Common myeloid progenitor, CD34-positive (primary cell): Measurements from ENCODE around the gene CELF2.

Source experiments
- CTCF ChIA-PET: fragments of 350-600 bp; sonication (Branson Sonifier 250); formaldehyde crosslinking; loops from one replicate; lab custom pipeline; 2021; ENCODE audit warnings: antibody characterized with exemption; lab: Charles Lee
- POLR2A ChIA-PET: fragments of 350-600 bp; sonication (Branson Sonifier 250); formaldehyde crosslinking; loops from one replicate; lab custom pipeline; 2021; ENCODE audit warnings: antibody characterized with exemption; lab: Charles Lee
- DNase-seq, 3 donors: peaks; one replicate each; pipeline versions ENCODE4 v3.0.0 to v3.0.0-alpha.2; 2013
- H3K27ac ChIP-seq, 2 experiments: 1 replicate in 1 of 2; 2 replicates in 1 of 2; pipeline ENCODE4 v1.7.0; 2013; ENCODE audit warnings: inconsistent platforms in 2 of 2, low read length in 2 of 2, mild to moderate bottlenecking in 2 of 2, low read depth in 1 of 2, moderate library complexity in 1 of 2; ENCODE audit not compliant: severe bottlenecking in 2 of 2, insufficient read depth in 1 of 2, poor library complexity in 1 of 2
- H3K27me3 ChIP-seq, 5 experiments: replicated peaks in 2 of 5; 1 replicate in 3 of 5; 2 replicates in 2 of 5; pipeline versions ENCODE4 v1.6.1 to v1.7.0; 2013; ENCODE audit warnings: low read length in 4 of 5, mild to moderate bottlenecking in 2 of 5, moderate library complexity in 2 of 5, inconsistent platforms in 1 of 5; ENCODE audit not compliant: insufficient read depth in 5 of 5, control insufficient read depth in 4 of 5
- H3K36me3 ChIP-seq, 4 experiments: 1 replicate in 2 of 4; 2 replicates in 2 of 4; pipeline versions ENCODE4 v1.6.1 to v1.7.0; 2013; ENCODE audit warnings: low read length in 3 of 4, control low read depth in 1 of 4, mild to moderate bottlenecking in 1 of 4; ENCODE audit not compliant: control insufficient read depth in 4 of 4, insufficient read depth in 4 of 4
- H3K4me1 ChIP-seq, 4 experiments: 1 replicate in 3 of 4; 2 replicates in 1 of 4; pipeline versions ENCODE4 v1.6.1 to v1.7.1; 2013; ENCODE audit warnings: low read length in 3 of 4, mild to moderate bottlenecking in 3 of 4, control low read depth in 1 of 4, inconsistent platforms in 1 of 4, moderate library complexity in 1 of 4; ENCODE audit not compliant: control insufficient read depth in 4 of 4, insufficient read depth in 4 of 4; ENCODE audit errors: control extremely low read depth in 1 of 4
- H3K4me3 ChIP-seq, 7 experiments: 1 replicate in 4 of 7; 2 replicates in 3 of 7; pipeline versions ENCODE4 v1.5.1 to v1.7.0; 2013; ENCODE audit warnings: mild to moderate bottlenecking in 7 of 7, low read length in 6 of 7, moderate library complexity in 6 of 7, inconsistent platforms in 2 of 7, low read depth in 2 of 7, control low read depth in 1 of 7; ENCODE audit not compliant: insufficient read depth in 4 of 7, control insufficient read depth in 1 of 7; ENCODE audit errors: extremely low read depth in 1 of 7
- H3K9me3 ChIP-seq, 5 experiments: 1 replicate in 4 of 5; 2 replicates in 1 of 5; pipeline versions ENCODE4 v1.6.1 to v1.7.1; 2013; ENCODE audit warnings: low read length in 4 of 5, mild to moderate bottlenecking in 2 of 5, inconsistent platforms in 1 of 5, low read depth in 1 of 5, moderate library complexity in 1 of 5; ENCODE audit not compliant: control insufficient read depth in 4 of 5, insufficient read depth in 2 of 5; ENCODE audit errors: control extremely low read depth in 1 of 5
- WGBS: methylation state at CpG from one replicate; pipeline ENCODE4 v1.1.5; 2013; ENCODE audit not compliant: insufficient coverage; 5-methylcytosine and 5-hydroxymethylcytosine counted together

Gene CELF2

GRCh38 chr10:11311027-11311426, 293.4 kb downstream of the CELF2 start:
- H3K4me1 ChIP-seq = no peaks in the 10 kb centered on the region
- H3K36me3 ChIP-seq = peaks cover 42 to 98% (median 86%) of the 10 kb centered on the region in 4 experiments
- DNase-seq = no peak
- peaks cover 8 to 49% (median 20%) of the 10 kb centered on the region in 5 experiments for H3K9me3 ChIP-seq
- no peaks in the 10 kb centered on the region for H3K27me3 ChIP-seq
- 100% methylated on average over 2 of the region's 2 CpGs for WGBS
- H3K4me3 ChIP-seq = no peak overlapping the region
- H3K27ac ChIP-seq = no peak overlapping the region
- CTCF ChIA-PET = interaction anchor here (1.0 kb wide), 1 partner anchor 17 kb away, joined by 3 read pairs; no protein-coding TSS in a partner anchor
- POLR2A ChIA-PET = no interaction called here

- H3K27me3 ChIP-seq = no peaks in the 10 kb centered on the region
- H3K27ac ChIP-seq = no peak overlapping the region
- DNase-seq = no peak
- H3K4me1 ChIP-seq = no peaks in the 10 kb centered on the region
- peaks cover 47 to 98% (median 85%) of the 10 kb centered on the region in 4 experiments for H3K36me3 ChIP-seq
- no peak overlapping the region for H3K4me3 ChIP-seq
- ChIA-PET CTCF (no interaction called here), POLR2A (no interaction called here)
- no CpG with 5 or more reads among the region's 1 CpG for WGBS
- H3K9me3 ChIP-seq = peaks cover 0 to 25% (median 6%) of the 10 kb centered on the region in 5 experiments
Observed at GRCh38 chr10:11313463-11313862, 295.8 kb downstream of the CELF2 start.

GRCh38 chr10:11317936-11318670, 300.4 kb downstream of the CELF2 start:
- H3K36me3 ChIP-seq = peaks cover 43 to 99% (median 91%) of the 10 kb centered on the region in 4 experiments
- H3K4me3 ChIP-seq = no peak overlapping the region
- no peaks in the 10 kb centered on the region for H3K9me3 ChIP-seq
- DNase-seq = no peak
- peak overlapping the region in 1 of 2 experiments; percentile 23 for H3K27ac ChIP-seq
- POLR2A ChIA-PET = interaction anchor here (0.6 kb wide), 1 partner anchor 397 kb away, joined by 3 read pairs; no protein-coding TSS in a partner anchor
- no peaks in the 10 kb centered on the region for H3K27me3 ChIP-seq
- no peaks in the 10 kb centered on the region for H3K4me1 ChIP-seq
- WGBS = 96% methylated on average over 6 of the region's 7 CpGs
- CTCF ChIA-PET = interaction anchor here (1.1 to 2.8 kb wide), 2 partner anchors 9 to 22 kb away, joined by 4 to 12 read pairs; no protein-coding TSS in a partner anchor

GRCh38 chr10:11318826-11319598, 301.3 kb downstream of the CELF2 start:
- Histone ChIP-seq H3K27me3 (no peaks in the 10 kb centered on the region), H3K36me3 (peaks cover 41 to 98% (median 89%) of the 10 kb centered on the region in 4 experiments), H3K4me3 (no peak overlapping the region), H3K9me3 (no peaks in the 10 kb centered on the region), H3K4me1 (no peaks in the 10 kb centered on the region), H3K27ac (peak overlapping the region in 1 of 2 experiments; percentile 25)
- ChIA-PET POLR2A (no interaction called here), CTCF (interaction anchor here (1.0 to 2.8 kb wide), 3 partner anchors 9 to 22 kb away, joined by 4 to 12 read pairs (median 4); no protein-coding TSS in a partner anchor)
- WGBS = 97% methylated on average over 24 of the region's 26 CpGs
- DNase-seq = no peak

GRCh38 chr10:11319990-11320602, 302.4 kb downstream of the CELF2 start:
- ChIA-PET POLR2A (no interaction called here), CTCF (interaction anchor here (0.7 to 2.8 kb wide), 4 partner anchors 7 to 108 kb away, joined by 3 to 12 read pairs (median 4); no protein-coding TSS in a partner anchor)
- no peak overlapping the region for H3K27ac ChIP-seq
- H3K27me3 ChIP-seq = no peaks in the 10 kb centered on the region
- no peaks in the 10 kb centered on the region for H3K9me3 ChIP-seq
- H3K36me3 ChIP-seq = peaks cover 43 to 98% (median 89%) of the 10 kb centered on the region in 4 experiments
- 89% methylated on average over 10 of the region's 11 CpGs for WGBS
- H3K4me1 ChIP-seq = no peaks in the 10 kb centered on the region
- H3K4me3 ChIP-seq = no peak overlapping the region
- DNase-seq = no peak

- CTCF ChIA-PET = interaction anchor here (0.7 to 0.9 kb wide), 2 partner anchors 12 to 108 kb away, joined by 3 read pairs; no protein-coding TSS in a partner anchor
- Histone ChIP-seq H3K9me3 (no peaks in the 10 kb centered on the region), H3K4me1 (no peaks in the 10 kb centered on the region), H3K4me3 (no peak overlapping the region), H3K27me3 (no peaks in the 10 kb centered on the region), H3K36me3 (peaks cover 44 to 98% (median 90%) of the 10 kb centered on the region in 4 experiments), H3K27ac (no peak overlapping the region)
- no peak for DNase-seq
- 100% methylated on average over 12 of the region's 17 CpGs for WGBS
- POLR2A ChIA-PET = no interaction called here
Observed at GRCh38 chr10:11320809-11321520, 303.3 kb downstream of the CELF2 start.
